ENCODE results near the gene SCLY.

SCLY gene

GRCh38 chr2:238117199-238118154, 56.7 kb downstream of the SCLY start:
- intact Hi-C loops (cut with DNase I): no loop called here
- no peak for DNase-seq

DNA sequence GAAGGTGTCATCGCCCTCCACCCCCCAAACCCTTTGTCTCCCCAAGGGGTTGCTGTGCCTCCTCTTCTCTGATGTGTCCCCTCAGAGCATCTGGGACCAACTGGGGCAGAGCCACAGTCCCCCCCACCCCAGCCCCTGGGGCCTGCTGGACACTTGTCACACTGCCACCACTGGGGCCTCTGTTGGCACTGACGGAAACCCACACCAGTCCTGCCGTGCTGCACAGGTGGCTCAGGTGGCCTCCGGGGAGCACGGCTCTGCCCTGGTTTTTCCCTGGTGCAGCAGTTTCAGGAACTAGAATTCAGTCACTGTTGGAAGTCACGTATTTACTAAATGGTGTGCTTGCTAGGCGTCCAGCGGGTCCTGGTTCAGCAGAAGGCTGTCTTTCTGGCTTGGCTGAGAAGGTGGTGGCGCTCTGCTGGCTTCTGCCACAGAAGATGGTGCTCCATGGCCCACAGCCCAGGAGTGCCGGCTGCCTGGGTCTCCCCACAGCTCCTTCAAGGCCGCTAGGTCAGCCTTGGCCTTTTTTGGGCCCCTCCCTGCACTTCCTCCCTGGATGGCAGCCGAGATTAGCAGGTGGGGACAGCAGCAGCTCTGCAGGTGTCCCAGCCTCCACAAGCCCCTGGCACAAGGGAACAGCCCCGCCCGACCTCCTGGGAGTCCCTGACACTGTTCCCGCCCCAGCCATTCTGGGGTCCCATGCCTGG, 59.1 kb downstream of the SCLY start:
- intact Hi-C loops (cut with DNase I): no loop called here
- DNase-seq: peak in 1 of 42 donors; percentile 2

DNA sequence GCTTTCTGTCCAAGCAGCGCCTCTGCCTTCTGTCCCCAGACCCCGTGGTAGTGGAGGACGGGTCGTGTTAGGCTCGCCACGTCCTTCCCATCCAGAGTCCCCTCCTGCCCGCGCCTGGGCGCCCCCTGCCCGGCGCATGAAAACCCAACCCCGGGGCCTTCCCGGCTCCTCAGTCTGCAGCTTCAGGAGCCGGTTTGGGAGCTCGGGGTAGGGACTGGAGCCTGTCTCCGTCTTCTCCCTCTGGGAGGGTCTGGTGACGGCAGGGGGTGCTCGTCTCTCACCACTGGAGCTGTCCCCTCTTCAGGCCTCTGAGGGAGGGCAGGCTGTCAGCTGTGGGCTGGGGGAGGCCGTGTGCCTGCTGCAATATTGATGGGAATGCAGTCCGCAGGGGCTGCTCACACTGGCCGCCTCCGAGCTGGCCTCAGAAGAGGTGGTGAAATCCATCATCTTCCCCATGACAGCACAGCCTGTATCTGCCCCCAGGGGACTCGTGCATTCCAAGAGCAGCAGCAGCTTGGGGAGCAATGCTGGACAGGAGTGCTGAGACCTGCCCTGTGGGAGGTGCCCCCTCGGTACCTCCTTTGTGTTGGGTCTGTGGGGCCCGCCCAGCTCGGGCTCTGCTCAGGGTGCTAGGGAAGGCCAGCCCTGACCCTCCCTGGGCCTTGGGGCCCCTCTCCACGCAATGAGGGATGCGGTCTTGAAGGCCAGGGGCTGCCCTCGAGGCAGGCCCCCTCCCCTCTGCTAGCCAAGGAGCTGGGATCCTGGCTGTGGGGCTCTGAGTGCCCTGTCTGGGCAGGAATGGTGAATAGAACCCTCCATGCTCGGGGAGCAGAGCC, 59.9 kb downstream of the SCLY start:
- peak in 4 of 42 donors; percentile 1 to 37 (median 16) for DNase-seq

GRCh38 chr2:238121511-238122286, 60.9 kb downstream of the SCLY start:
- peak in 1 of 42 donors; percentile 1 for DNase-seq
- intact Hi-C loops (cut with DNase I): no loop called here

More for the DNA sequence above, 59.9 kb downstream of the SCLY start:
- intact Hi-C loops (cut with DNase I): no loop called here

- DNase-seq: peak in 1 of 42 donors; percentile 1
- intact Hi-C loops (cut with DNase I): no loop called here
These were observed 61.8 kb downstream of the SCLY start for GRCh38 chr2:238122287-238123217.

- DNase-seq: peak in 1 of 42 donors; percentile 1
- intact Hi-C loops (cut with DNase I): no loop called here
These were observed 62.6 kb downstream of the SCLY start for GRCh38 chr2:238123218-238123971.

DNA sequence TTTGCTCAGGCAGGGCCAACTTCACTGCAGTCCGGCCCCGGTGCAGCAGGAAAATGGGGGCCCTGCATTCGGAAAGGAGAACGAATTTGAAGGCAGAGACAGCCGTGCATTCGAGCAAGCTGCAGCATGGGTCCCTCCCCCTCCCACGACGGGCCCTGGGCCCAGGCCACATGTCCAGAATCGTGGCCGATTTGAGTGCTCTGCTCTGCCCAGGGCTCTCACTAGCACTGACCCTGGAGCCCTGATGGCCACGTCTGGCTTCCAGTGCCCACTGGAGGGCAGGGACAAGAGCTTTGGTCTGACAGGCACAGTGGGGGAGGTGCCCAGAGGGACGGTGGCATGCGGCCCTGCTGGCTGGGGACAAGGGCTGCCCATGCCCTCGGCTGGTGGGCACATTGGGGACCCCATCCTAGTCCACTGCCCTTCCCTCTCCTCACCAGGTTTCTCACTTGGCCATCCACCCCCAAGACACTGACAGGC, 63.2 kb downstream of the SCLY start:
- DNase-seq: peak in 1 of 42 donors; percentile 0
- intact Hi-C loops (cut with DNase I): no loop called here

- DNase-seq: peak in 1 of 42 donors; percentile 1
- intact Hi-C loops (cut with DNase I): no loop called here
These were observed 63.8 kb downstream of the SCLY start for GRCh38 chr2:238124488-238125126.

DNA sequence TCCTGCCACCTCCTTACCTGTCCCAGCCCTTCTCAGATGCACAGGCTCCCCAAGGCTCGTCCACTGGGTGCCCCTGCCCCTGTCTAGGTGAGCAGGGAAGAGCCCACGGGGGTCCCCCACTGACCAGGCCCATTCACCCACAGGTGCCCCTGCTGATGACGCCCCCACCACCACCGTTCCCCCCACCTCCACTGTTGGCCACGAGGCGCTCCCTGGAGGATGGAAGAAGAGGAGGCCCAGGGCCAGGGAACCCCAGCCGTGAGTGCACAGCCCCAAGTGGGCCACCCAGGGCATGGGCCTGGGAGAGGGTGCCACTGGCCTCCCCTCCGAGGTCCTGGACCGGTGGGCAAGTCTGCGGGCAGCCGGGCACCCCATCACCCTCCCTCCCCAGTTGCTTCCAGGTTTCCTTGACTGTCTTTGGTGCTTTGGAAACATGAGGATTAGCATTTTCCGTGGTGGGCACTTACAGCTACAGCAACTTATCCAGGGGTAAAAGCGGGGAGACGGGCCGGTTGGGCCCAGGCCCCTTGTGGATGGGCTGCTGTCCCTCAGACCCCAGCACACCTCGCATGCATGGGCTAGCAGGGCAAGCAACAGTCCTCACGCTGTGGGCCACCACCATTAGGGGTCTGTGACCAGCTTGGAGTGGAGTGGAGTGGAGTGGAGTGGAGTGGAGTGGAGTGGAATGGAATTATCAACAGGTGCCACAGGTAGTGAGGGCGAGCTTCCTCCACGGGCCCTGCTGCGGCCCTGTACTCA, 64.5 kb downstream of the SCLY start:
- intact Hi-C loops (cut with DNase I): no loop called here
- DNase-seq: no peak

- intact Hi-C loops (cut with DNase I): no loop called here
- DNase-seq: no peak
These were observed 65.5 kb downstream of the SCLY start for GRCh38 chr2:238126338-238126737.

DNA sequence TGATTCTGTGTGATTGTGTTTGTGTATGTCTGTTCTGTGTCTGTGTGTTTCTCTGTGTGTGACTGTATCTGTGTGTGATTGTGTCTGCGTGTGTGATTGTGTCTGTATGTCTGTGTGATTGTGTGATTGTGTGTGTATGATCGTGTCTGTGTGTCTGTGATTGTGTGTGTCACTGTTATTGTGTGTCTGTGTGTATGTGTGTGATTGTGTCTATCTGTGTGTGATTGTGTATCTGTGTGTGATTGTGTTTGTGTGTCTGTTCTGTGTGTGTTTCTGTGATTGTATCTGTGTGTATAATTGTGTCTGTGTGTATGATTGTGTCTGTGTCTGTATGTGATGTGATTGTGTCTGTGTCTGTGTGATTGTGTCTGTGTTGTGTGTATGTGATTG, 66.0 kb downstream of the SCLY start:
- intact Hi-C loops (cut with DNase I): no loop called here
- no peak for DNase-seq

DNA sequence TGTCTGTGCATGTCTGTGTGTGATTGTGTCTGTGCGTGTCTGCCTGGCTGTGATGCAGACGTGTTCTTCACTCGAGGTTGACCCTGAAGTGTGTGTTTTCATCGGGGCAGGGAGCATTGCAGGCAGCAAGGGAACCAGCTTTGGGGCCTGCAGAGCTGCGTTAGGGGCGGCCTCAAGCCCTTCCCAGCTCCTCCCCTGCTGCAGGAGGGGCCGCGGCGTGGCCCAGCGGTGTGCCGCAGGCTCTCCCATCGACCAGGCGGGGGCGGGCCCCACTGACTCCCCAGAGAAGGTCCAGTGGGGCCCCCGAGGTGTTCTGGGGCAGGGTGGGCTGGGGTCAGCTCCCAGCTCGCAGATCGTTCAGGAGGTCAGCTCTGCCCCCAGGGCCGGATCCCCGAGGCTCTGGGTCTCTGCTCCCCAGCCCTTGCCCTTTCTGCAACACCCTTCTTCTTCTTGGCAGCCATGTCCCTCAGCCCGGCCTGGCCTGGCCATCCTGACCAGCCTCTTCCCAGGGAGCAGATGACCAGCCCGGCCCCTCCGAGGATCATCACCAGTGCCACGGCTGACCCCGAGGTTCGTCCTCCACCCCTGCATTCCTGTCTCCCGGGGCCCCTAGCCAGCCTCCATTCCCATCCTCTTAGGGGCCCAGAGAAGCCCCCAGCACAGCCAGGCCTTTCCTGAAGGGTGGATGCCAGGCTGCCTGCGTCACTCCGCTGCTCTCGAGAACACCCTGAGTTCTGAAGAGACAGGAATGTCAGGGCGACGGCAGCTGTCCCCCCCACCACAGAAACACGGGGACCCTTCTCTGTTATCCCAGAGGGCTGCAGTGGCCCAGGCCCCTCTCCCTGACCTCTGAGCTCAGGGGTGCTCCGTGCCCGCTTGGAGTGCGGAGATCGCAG, 66.6 kb downstream of the SCLY start:
- intact Hi-C loops (cut with DNase I): no loop called here
- no peak for DNase-seq

DNA sequence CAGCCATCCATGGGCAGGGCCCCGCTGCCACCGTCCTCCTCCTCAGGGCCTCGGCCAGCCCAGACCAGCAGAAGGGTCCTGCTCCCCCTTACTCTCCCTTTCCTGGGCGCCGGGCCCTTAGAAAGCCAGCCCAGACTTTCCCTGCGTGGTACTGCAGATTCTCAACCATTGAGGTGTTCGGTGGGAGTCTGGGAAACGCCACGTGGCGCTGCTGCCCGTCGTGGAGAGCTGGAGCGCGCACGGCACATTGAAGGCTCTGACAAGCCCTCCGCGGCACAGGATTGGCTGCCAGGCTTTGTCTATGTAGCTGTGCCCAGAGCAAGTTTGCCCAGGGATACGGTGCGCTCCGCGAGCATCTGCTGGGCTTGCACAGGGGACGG, 67.2 kb downstream of the SCLY start:
- intact Hi-C loops (cut with DNase I): no loop called here
- no peak for DNase-seq

DNA sequence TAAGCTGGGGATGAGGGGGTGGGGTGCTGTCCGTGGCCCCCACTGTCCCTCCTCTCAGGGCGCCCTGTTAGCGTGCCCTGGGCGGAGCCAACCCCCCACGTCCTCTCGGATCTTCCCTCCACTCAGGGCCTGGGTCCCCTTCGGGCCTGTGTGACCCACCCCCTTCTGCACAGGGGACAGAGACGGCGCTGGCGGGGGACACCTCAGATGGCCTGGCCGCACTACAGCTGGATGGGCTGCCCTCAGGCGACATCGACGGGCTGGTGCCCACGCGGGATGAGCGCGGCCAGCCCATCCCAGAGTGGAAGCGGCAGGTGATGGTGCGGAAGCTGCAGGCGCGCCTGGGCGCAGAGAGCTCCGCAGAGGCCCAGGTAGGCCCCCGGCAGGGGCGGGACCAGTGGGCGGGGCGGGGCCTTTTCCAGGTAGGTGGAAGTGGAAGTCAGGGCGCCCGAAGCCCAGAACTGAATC, 67.8 kb downstream of the SCLY start:
- intact Hi-C loops (cut with DNase I): no loop called here
- DNase-seq: no peak

All from head of caudate nucleus (tissue), 42 donors.